ENCODE measurements around the gene DUSP2. TPM values are rescaled to one million over a fixed set of nuclear protein-coding genes. Genes with fewer than 3 reads are reported as not detected.

DUSP2 gene
- polyA plus RNA-seq, 1 experiment, result 0.94 TPM

- no peak for DNase-seq (ENCODE audit: low read depth, low spot score)
- no peak for TF ChIP-seq CTCF (IDR thresholded peaks at IDR 0.05; ENCODE audit: low read depth, low read length)
- ChIA-PET CTCF (interaction anchor here (0.8 to 1.6 kb wide), 2 partner anchors 158 to 187 kb away, joined by 3 to 6 read pairs; no protein-coding TSS in a partner anchor), POLR2A (interaction anchor here (1.5 kb wide), 1 partner anchor 28 kb away, joined by 3 read pairs; the partner anchor contains the start of gene STARD7)
- Histone ChIP-seq H3K27me3 (ENCODE audit: control insufficient read depth, insufficient read depth, low read length) (no peaks in the 10 kb centered on the region), H3K4me3 (ENCODE audit: low read depth, low read length) (no peak overlapping the region), H3K27ac (ENCODE audit: low read depth, low read length) (no peak overlapping the region), H3K9me3 (ENCODE audit: control insufficient read depth, insufficient read depth, low read length) (no peaks in the 10 kb centered on the region)
These were observed 34.8 kb upstream of the DUSP2 start for GRCh38 chr2:96180002-96180401.

- POLR2A ChIA-PET, result no interaction called here
These were observed 31.4 kb upstream of the DUSP2 start for GRCh38 chr2:96176661-96177060.

GRCh38 chr2:96175951-96176350, 30.7 kb upstream of the DUSP2 start:
- CTCF ChIA-PET, result interaction anchor here (0.7 to 4.1 kb wide), 13 partner anchors 10 to 357 kb away, joined by 3 to 54 read pairs (median 15); partner anchors contain the start of gene ASTL
- Histone ChIP-seq H3K27ac (ENCODE audit: low read depth, low read length) (peak overlapping the region; percentile 11), H3K27me3 (ENCODE audit: control insufficient read depth, insufficient read depth, low read length) (no peaks in the 10 kb centered on the region), H3K4me3 (ENCODE audit: low read depth, low read length) (no peak overlapping the region), H3K9me3 (ENCODE audit: control insufficient read depth, insufficient read depth, low read length) (no peaks in the 10 kb centered on the region)
- DNase-seq (ENCODE audit: low read depth, low spot score), result peak; percentile 43
- POLR2A ChIA-PET, result no interaction called here
- no peak for TF ChIP-seq CTCF (IDR thresholded peaks at IDR 0.05; ENCODE audit: low read depth, low read length)

More at GRCh38 chr2:96176661-96177060, 31.4 kb upstream of the DUSP2 start:
- H3K27ac ChIP-seq (ENCODE audit: low read depth, low read length), result no peak overlapping the region
- H3K9me3 ChIP-seq (ENCODE audit: control insufficient read depth, insufficient read depth, low read length), result no peaks in the 10 kb centered on the region
- DNase-seq (ENCODE audit: low read depth, low spot score), result no peak
- H3K27me3 ChIP-seq (ENCODE audit: control insufficient read depth, insufficient read depth, low read length), result no peaks in the 10 kb centered on the region
- TF ChIP-seq CTCF (IDR thresholded peaks at IDR 0.05; ENCODE audit: low read depth, low read length), result no peak
- CTCF ChIA-PET, result interaction anchor here (0.7 to 1.5 kb wide), 2 partner anchors 51 to 357 kb away, joined by 3 to 4 read pairs; no protein-coding TSS in a partner anchor
- H3K4me3 ChIP-seq (ENCODE audit: low read depth, low read length), result no peak overlapping the region

GRCh38 chr2:96174251-96175144, 29.3 kb upstream of the DUSP2 start:
- Histone ChIP-seq H3K27me3 (ENCODE audit: control insufficient read depth, insufficient read depth, low read length) (no peaks in the 10 kb centered on the region), H3K27ac (ENCODE audit: low read depth, low read length) (no peak overlapping the region), H3K9me3 (ENCODE audit: control insufficient read depth, insufficient read depth, low read length) (no peaks in the 10 kb centered on the region), H3K4me3 (ENCODE audit: low read depth, low read length) (no peak overlapping the region)
- TF ChIP-seq CTCF (IDR thresholded peaks at IDR 0.05; ENCODE audit: low read depth, low read length), result peak; percentile 94
- POLR2A ChIA-PET, result no interaction called here
- DNase-seq (ENCODE audit: low read depth, low spot score), result peak; percentile 18
- CTCF ChIA-PET, result interaction anchor here (0.6 to 4.1 kb wide), 36 partner anchors 8 to 233 kb away, joined by 3 to 54 read pairs (median 5); partner anchors contain the start of genes ASTL and STARD7

- TF ChIP-seq CTCF (IDR thresholded peaks at IDR 0.05; ENCODE audit: low read depth, low read length), result no peak
- DNase-seq (ENCODE audit: low read depth, low spot score), result no peak
- no peak overlapping the region for H3K4me3 ChIP-seq (ENCODE audit: low read depth, low read length)
- H3K9me3 ChIP-seq (ENCODE audit: control insufficient read depth, insufficient read depth, low read length), result no peaks in the 10 kb centered on the region
- POLR2A ChIA-PET, result no interaction called here
- no peaks in the 10 kb centered on the region for H3K27me3 ChIP-seq (ENCODE audit: control insufficient read depth, insufficient read depth, low read length)
- no peak overlapping the region for H3K27ac ChIP-seq (ENCODE audit: low read depth, low read length)
- CTCF ChIA-PET, result no interaction called here
These were observed 26.6 kb upstream of the DUSP2 start for GRCh38 chr2:96171831-96172230.
